ENCODE data around the gene HFE. TPM values are rescaled to one million over a fixed set of nuclear protein-coding genes. Genes with fewer than 3 reads are reported as not detected.

Gene HFE
- total and polyA plus RNA-seq, 10 of the 15 experiments (the other 5 are each of a cell fraction or from before 2014, with no cell fraction given): 0.52 to 5.9 (median 1.7) TPM

Other genes starting within 250 kb of the HFE start
- gene SLC17A3, start 213.2 kb upstream of the HFE start, total RNA-seq (2014; rRNA removed): not detected in 2 replicates
- gene SLC17A3, start 213.2 kb upstream of the HFE start, total RNA-seq (2014; rRNA removed; fragmentation: Illumina TruSeq; extraction: Trizol): not detected in 2 replicates
- gene SLC17A3, start 213.2 kb upstream of the HFE start, total RNA-seq (2021): not detected in 2 replicates
- gene SLC17A3, start 213.2 kb upstream of the HFE start, polyA plus RNA-seq (2011; rRNA removed): not detected in 2 replicates
- gene SLC17A3, start 213.2 kb upstream of the HFE start, polyA plus RNA-seq (2014; fragmentation: Illumina TruSeq; extraction: Trizol): not detected in 2 replicates
- not detected for gene SLC17A3, start 213.2 kb upstream of the HFE start, polyA plus RNA-seq (2014; fragmentation: Nextera tagmentation; extraction: Ambion mirVana)
- gene SLC17A3, start 213.2 kb upstream of the HFE start, polyA plus RNA-seq (2014; rRNA removed): not detected in 2 replicates
- gene SLC17A3, start 213.2 kb upstream of the HFE start, polyA plus RNA-seq (2016; fragmentation: Nextera tagmentation; extraction: Ambion mirVana): not detected
- gene SLC17A2, start 156.7 kb upstream of the HFE start, total RNA-seq (2014; rRNA removed): not detected in 2 replicates
- not detected in 2 replicates for gene SLC17A2, start 156.7 kb upstream of the HFE start, total RNA-seq (2014; rRNA removed; fragmentation: Illumina TruSeq; extraction: Trizol)
- not detected in 2 replicates for gene SLC17A2, start 156.7 kb upstream of the HFE start, total RNA-seq (2021)
- gene SLC17A2, start 156.7 kb upstream of the HFE start, polyA plus RNA-seq (2011; rRNA removed): not detected in 2 replicates
- gene SLC17A2, start 156.7 kb upstream of the HFE start, polyA plus RNA-seq (2014; fragmentation: Illumina TruSeq; extraction: Trizol): not detected in 2 replicates
- not detected for gene SLC17A2, start 156.7 kb upstream of the HFE start, polyA plus RNA-seq (2014; fragmentation: Nextera tagmentation; extraction: Ambion mirVana)
- gene SLC17A2, start 156.7 kb upstream of the HFE start, polyA plus RNA-seq (2014; rRNA removed): not detected in 2 replicates
- not detected for gene SLC17A2, start 156.7 kb upstream of the HFE start, polyA plus RNA-seq (2016; fragmentation: Nextera tagmentation; extraction: Ambion mirVana)
- 10.4 and 11.6 TPM in 2 replicates for gene TRIM38, start 124.6 kb upstream of the HFE start, total RNA-seq (2014; rRNA removed)
- gene TRIM38, start 124.6 kb upstream of the HFE start, total RNA-seq (2014; rRNA removed; fragmentation: Illumina TruSeq; extraction: Trizol): 14.3 and 15.0 TPM in 2 replicates
- 12.3 and 13.0 TPM in 2 replicates for gene TRIM38, start 124.6 kb upstream of the HFE start, total RNA-seq (2021)
- 14.7 and 16.9 TPM in 2 replicates for gene TRIM38, start 124.6 kb upstream of the HFE start, polyA plus RNA-seq (2011; rRNA removed)
- gene TRIM38, start 124.6 kb upstream of the HFE start, polyA plus RNA-seq (2014; fragmentation: Illumina TruSeq; extraction: Trizol): 14.3 and 18.5 TPM in 2 replicates
- 1 to 10 TPM; 4.5 to 5.9 TPM for gene TRIM38, start 124.6 kb upstream of the HFE start, polyA plus RNA-seq (2014; fragmentation: Nextera tagmentation; extraction: Ambion mirVana)
- 10.5 and 11.2 TPM in 2 replicates for gene TRIM38, start 124.6 kb upstream of the HFE start, polyA plus RNA-seq (2014; rRNA removed)
- gene TRIM38, start 124.6 kb upstream of the HFE start, polyA plus RNA-seq (2016; fragmentation: Nextera tagmentation; extraction: Ambion mirVana): 10 to 100 TPM in 1 of 2 experiments, 1 to 10 TPM in 1; 9.4 to 10.9 TPM

Measured in GM12878 (cell line).